HepG2 (cell line): ENCODE data around the gene PDE3A. TPM values are rescaled to one million over a fixed set of nuclear protein-coding genes. Genes with fewer than 3 reads are reported as not detected.

Experiments
- ATAC-seq: fragments of 200-7000 bp; cut with Tn5 transposase; 3 replicates; pipeline ENCODE4 v1.9.1; 2020; ENCODE audit warnings: mild to moderate bottlenecking, moderate library complexity
- BruUV-seq: library from RNA; stranded (reverse); fragments of 400-500 nt; replicated peaks from 2 replicates; lab custom pipeline; 2021; lab: Mats Ljungman, UMichigan
- CTCF ChIA-PET: fragments of 300-600 bp; formaldehyde crosslinking; extraction: SDS; loops from one replicate; lab custom pipeline; 2021; ENCODE audit warnings: low total read pairs, inconsistent platforms, low intra/inter-chr PET ratio; lab: Yijun Ruan, JAX
- POLR2A ChIA-PET: fragments of 350-600 bp; sonication (Branson Sonifier 250); formaldehyde crosslinking; loops from one replicate; lab custom pipeline; 2020; ENCODE audit warnings: antibody characterized with exemption, inconsistent platforms; lab: Yijun Ruan, JAX
- DNase-seq: peaks from one replicate; pipeline ENCODE4 v3.0.0-alpha.2; 2015; ENCODE audit warnings: low spot score
- FAIRE-seq: peaks from 3 replicates; lab custom pipeline; 2011; peaks lifted over from hg19 to GRCh38; lab: Jason Lieb, UNC
- H2AFZ ChIP-seq: one replicate; pipeline ENCODE4 v1.6.1; 2011; ENCODE audit warnings: low read length, inconsistent platforms
- H3K27ac ChIP-seq: fragments of 300-600 bp; 3 replicates; pipeline ENCODE4 v1.8.0; 2011; ENCODE audit warnings: mixed run types, mild to moderate bottlenecking, mixed read lengths, low read length, inconsistent platforms; ENCODE audit not compliant: insufficient read depth; ENCODE audit errors: extremely low read length
- H3K27me3 ChIP-seq, 2 experiments: fragments of 200-600 bp in 1 of 2; 2 replicates in 1 of 2; 3 replicates in 1 of 2; pipeline versions ENCODE4 v1.6.0 to v1.8.0; 2011; ENCODE audit warnings: low read length in 2 of 2, mild to moderate bottlenecking in 2 of 2, moderate library complexity in 2 of 2, inconsistent platforms in 1 of 2; ENCODE audit not compliant: insufficient read depth in 2 of 2, control insufficient read depth in 1 of 2
- H3K36me3 ChIP-seq, 2 experiments: fragments of 200-600 bp in 1 of 2; replicated peaks in 1 of 2; 2 replicates in 1 of 2; 3 replicates in 1 of 2; pipeline versions ENCODE4 v1.5.1 to v1.8.0; 2011; ENCODE audit warnings: low read length in 2 of 2, inconsistent platforms in 1 of 2; ENCODE audit not compliant: insufficient read depth in 2 of 2, control insufficient read depth in 1 of 2
- H3K4me1 ChIP-seq: 2 replicates; pipeline ENCODE4 v1.5.1; 2012; ENCODE audit warnings: low read length, inconsistent platforms; ENCODE audit not compliant: insufficient read depth
- H3K4me2 ChIP-seq: 2 replicates; pipeline ENCODE4 v1.6.0; 2011; ENCODE audit warnings: low read depth, low read length, inconsistent platforms
- H3K4me3 ChIP-seq, 3 experiments: fragments of 200-600 bp in 1 of 3; sonication (generic), shearing (Covaris generic) in 1 of 3; replicated peaks in 1 of 3; 2 replicates each; pipeline ENCODE4 v1.5.1; 2011 to 2016; ENCODE audit warnings: low read length in 3 of 3, inconsistent platforms in 2 of 3, low read depth in 2 of 3, mild to moderate bottlenecking in 2 of 3, control low read depth in 1 of 3, mixed read lengths in 1 of 3; ENCODE audit not compliant: insufficient read depth in 1 of 3
- H3K79me2 ChIP-seq: one replicate; pipeline ENCODE4 v1.6.1; 2011; ENCODE audit warnings: low read length, inconsistent platforms; ENCODE audit not compliant: insufficient read depth
- H3K9ac ChIP-seq: 2 replicates; pipeline ENCODE4 v1.6.0; 2011; ENCODE audit warnings: mild to moderate bottlenecking, low read depth, low read length, inconsistent platforms; ENCODE audit not compliant: insufficient read depth
- H3K9me3 ChIP-seq: 2 replicates; pipeline ENCODE4 v1.5.1; 2012; ENCODE audit warnings: mild to moderate bottlenecking, low read length
- H4K20me1 ChIP-seq: 2 replicates; pipeline ENCODE4 v1.6.0; 2011; ENCODE audit warnings: inconsistent platforms, mild to moderate bottlenecking, low read length, moderate library complexity; ENCODE audit not compliant: insufficient read depth
- ADNP ChIP-seq: sonication (generic); formaldehyde crosslinking; IDR thresholded peaks from 2 replicates; pipeline ENCODE4 v1.4.0; 2020; ENCODE audit warnings: missing genetic modification reagents
- ATM ChIP-seq: fragments of 450-650 bp; IDR thresholded peaks from 2 replicates; pipeline ENCODE4 v1.7.1; 2017; ENCODE audit warnings: mild to moderate bottlenecking, borderline replicate concordance
- ELF4 ChIP-seq: sonication (generic); formaldehyde crosslinking; IDR thresholded peaks from 2 replicates; pipeline ENCODE4 v1.5.0; 2020; ENCODE audit warnings: missing genetic modification reagents, mild to moderate bottlenecking, moderate library complexity, borderline replicate concordance
- ERF ChIP-seq: IDR thresholded peaks from 2 replicates; pipeline ENCODE4 v1.6.1; 2018; ENCODE audit warnings: missing biosample characterization, missing genetic modification reagents
- GLI4 ChIP-seq: sonication (generic); formaldehyde crosslinking; IDR thresholded peaks from 2 replicates; pipeline ENCODE4 v1.5.1; 2020; ENCODE audit warnings: missing genetic modification reagents, mild to moderate bottlenecking, moderate library complexity, borderline replicate concordance
- HNF4A ChIP-seq: sonication (generic); formaldehyde crosslinking; IDR thresholded peaks from 2 replicates; pipeline ENCODE4 v1.4.0; 2020; ENCODE audit warnings: missing genetic modification reagents
- HNRNPH1 ChIP-seq: fragments of 200-400 bp; formaldehyde crosslinking; optimal IDR thresholded peaks from 2 replicates; pipeline ENCODE3; 2017; ENCODE audit warnings: mild to moderate bottlenecking, low read depth, low read length
- MTA3 ChIP-seq: sonication (generic); formaldehyde crosslinking; IDR thresholded peaks from 2 replicates; pipeline ENCODE4 v1.4.0; 2020; ENCODE audit warnings: missing genetic modification reagents
- SATB2 ChIP-seq: sonication (generic); formaldehyde crosslinking; IDR thresholded peaks from 2 replicates; pipeline ENCODE4 v1.5.0; 2020; ENCODE audit warnings: missing genetic modification reagents
- SETDB1 ChIP-seq: sonication (generic); formaldehyde crosslinking; IDR thresholded peaks from 2 replicates; pipeline ENCODE4 v1.5.1; 2020; ENCODE audit warnings: missing genetic modification reagents, mild to moderate bottlenecking, borderline replicate concordance
- SIN3B ChIP-seq: fragments of 150-350 bp; IDR thresholded peaks from 2 replicates; pipeline ENCODE4 v1.6.1; 2014; ENCODE audit warnings: low read length
- SMAD3 ChIP-seq: sonication (generic); formaldehyde crosslinking; IDR thresholded peaks from 2 replicates; pipeline ENCODE4 v1.4.0; 2020; ENCODE audit warnings: missing genetic modification reagents
- SRSF9 ChIP-seq: fragments of 200-400 bp; formaldehyde crosslinking; IDR thresholded peaks from 2 replicates; pipeline ENCODE4 v1.6.1; 2018; ENCODE audit warnings: borderline replicate concordance, mild to moderate bottlenecking, low read depth, low read length; ENCODE audit not compliant: insufficient read depth, poor library complexity, severe bottlenecking
- ZBTB8A ChIP-seq: sonication (generic); formaldehyde crosslinking; IDR thresholded peaks from 2 replicates; pipeline ENCODE4 v1.4.0; 2020; ENCODE audit warnings: mild to moderate bottlenecking, low read depth, missing genetic modification reagents, borderline replicate concordance
- ZNF101 ChIP-seq: sonication (generic); formaldehyde crosslinking; IDR thresholded peaks from 2 replicates; pipeline ENCODE4 v1.4.0; 2020; ENCODE audit warnings: mild to moderate bottlenecking, low read depth, missing genetic modification reagents, borderline replicate concordance
- ZNF33A ChIP-seq: sonication (generic); formaldehyde crosslinking; IDR thresholded peaks from 2 replicates; pipeline ENCODE4 v1.5.1; 2020; ENCODE audit warnings: missing genetic modification reagents, mild to moderate bottlenecking, moderate library complexity, borderline replicate concordance
- ZNF543 ChIP-seq: sonication (generic); formaldehyde crosslinking; IDR thresholded peaks from 2 replicates; pipeline ENCODE4 v1.4.0; 2020; ENCODE audit warnings: mild to moderate bottlenecking, missing genetic modification reagents
- ZNF569 ChIP-seq: sonication (generic); formaldehyde crosslinking; IDR thresholded peaks from 2 replicates; pipeline ENCODE4 v1.5.0; 2020; ENCODE audit warnings: mild to moderate bottlenecking, missing genetic modification reagents, moderate library complexity, borderline replicate concordance
- WGBS: methylation state at CpG from one replicate; pipeline ENCODE4 v1.1.6; 2017; ENCODE audit warnings: low lambda C conversion rate; 5-methylcytosine and 5-hydroxymethylcytosine counted together
- in situ Hi-C: cut with HindIII; loops from 2 replicates; pipeline ENCODE4 v1.10.0; 2017; ENCODE audit warnings: low pct_unique_long_range_greater_than_20kb; ENCODE audit not compliant: extremely low pct_ligation_motif_present
- intact Hi-C: fragments of 100-400 bp; cut with micrococcal nuclease; formaldehyde crosslinking; loops from one replicate; pipeline ENCODE4 v1.10.0; 2022; ENCODE audit not compliant: unreplicated experiment
- polyA plus RNA-seq, 8 experiments: library from polyadenylated mRNA; depleted of rRNA in 3 of 8; stranded (reverse) in 7 of 8; unstranded in 1 of 8; fragments of >200 nt; fragmentation: Illumina TruSeq in 4 of 8; extraction: Trizol in 4 of 8; gene quantifications; 2 replicates each; pipeline versions ENCODE4 v1.2.1 to v1.2.3, GENCODE V29; 2011 to 2016; ENCODE audit warnings: low read depth in 4 of 8, missing spikeins in 1 of 8, mixed read lengths in 1 of 8; ENCODE audit not compliant: insufficient read depth in 1 of 8
- total RNA-seq, 5 experiments: library from RNA; depleted of rRNA; stranded (reverse); fragments of >200 nt; fragmentation: Illumina TruSeq; extraction: Trizol; gene quantifications; 2 replicates each; pipeline ENCODE4 v1.2.3, GENCODE V29; 2016; ENCODE audit warnings: low read depth in 1 of 5
- TF ChIP-seq, protein P1 (sequence below): sonication (generic); formaldehyde crosslinking; conservative IDR thresholded peaks from 2 replicates; pipeline ENCODE4 v1.8.0; 2022; ENCODE audit warnings: mild to moderate bottlenecking, moderate library complexity, missing genetic modification reagents
- TF ChIP-seq, protein P2 (sequence below): IDR thresholded peaks from 2 replicates; pipeline ENCODE4 v1.6.1; 2016; ENCODE audit warnings: missing biosample characterization, missing genetic modification reagents, low read depth

Gene PDE3A
- total and polyA plus RNA-seq, 2 of the 13 experiments (the other 11 are each of a cell fraction or from before 2014, with no cell fraction given), result 0.77 to 1.5 TPM

DNA sequence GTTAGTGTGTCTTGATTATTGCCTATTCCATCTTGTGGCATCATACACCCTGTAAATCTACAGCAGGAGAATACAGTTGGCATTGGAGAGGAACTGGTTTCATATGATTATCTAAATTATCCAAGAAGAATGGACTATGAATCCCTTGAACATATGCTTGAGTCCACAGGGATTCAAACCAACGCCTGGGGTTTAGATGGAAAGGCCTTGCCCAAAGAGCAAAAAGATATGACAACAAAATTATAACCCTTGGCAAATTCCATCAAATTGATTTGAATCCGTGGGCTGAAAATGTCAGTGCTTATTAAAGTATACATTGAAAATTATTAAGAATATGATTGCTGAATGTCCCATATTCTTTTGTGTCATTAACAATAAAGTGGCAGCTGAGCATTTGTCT lies 108.2 kb downstream of the PDE3A start:
- FAIRE-seq, result no peak
- 18% methylated on average over 2 of the region's 2 CpGs for whole genome bisulfite sequencing
- in situ Hi-C loops, result no loop called here
- no peaks in the 10 kb centered on the region for H3K4me1 ChIP-seq
- H2AFZ ChIP-seq, result no peak overlapping the region
- no peaks in the 10 kb centered on the region for H3K9me3 ChIP-seq
- H3K4me3 ChIP-seq, result no peak overlapping the region
- H3K4me2 ChIP-seq, result no peak overlapping the region
- TF ChIP-seq HNRNPH1 (no peak), MTA3 (CRISPR knock-in tag) (no peak), ATM (no peak), ZNF569 (CRISPR knock-in tag) (no peak), ZNF101 (CRISPR knock-in tag) (no peak), SATB2 (CRISPR knock-in tag) (no peak), ZNF543 (CRISPR knock-in tag) (no peak), ADNP (no peak), ERF (no peak), GLI4 (CRISPR knock-in tag) (no peak), SETDB1 (no peak), ZNF33A (CRISPR knock-in tag) (no peak), SMAD3 (CRISPR knock-in tag) (no peak), ELF4 (no peak), HNF4A (CRISPR knock-in tag) (no peak), SIN3B (no peak), ZBTB8A (CRISPR knock-in tag) (no peak), SRSF9 (no peak)
- TF ChIP-seq, protein P1, sequence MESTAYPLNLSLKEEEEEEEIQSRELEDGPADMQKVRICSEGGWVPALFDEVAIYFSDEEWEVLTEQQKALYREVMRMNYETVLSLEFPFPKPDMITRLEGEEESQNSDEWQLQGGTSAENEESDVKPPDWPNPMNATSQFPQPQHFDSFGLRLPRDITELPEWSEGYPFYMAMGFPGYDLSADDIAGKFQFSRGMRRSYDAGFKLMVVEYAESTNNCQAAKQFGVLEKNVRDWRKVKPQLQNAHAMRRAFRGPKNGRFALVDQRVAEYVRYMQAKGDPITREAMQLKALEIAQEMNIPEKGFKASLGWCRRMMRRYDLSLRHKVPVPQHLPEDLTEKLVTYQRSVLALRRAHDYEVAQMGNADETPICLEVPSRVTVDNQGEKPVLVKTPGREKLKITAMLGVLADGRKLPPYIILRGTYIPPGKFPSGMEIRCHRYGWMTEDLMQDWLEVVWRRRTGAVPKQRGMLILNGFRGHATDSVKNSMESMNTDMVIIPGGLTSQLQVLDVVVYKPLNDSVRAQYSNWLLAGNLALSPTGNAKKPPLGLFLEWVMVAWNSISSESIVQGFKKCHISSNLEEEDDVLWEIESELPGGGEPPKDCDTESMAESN (CRISPR knock-in tag), result no peak
- TF ChIP-seq, protein P2, sequence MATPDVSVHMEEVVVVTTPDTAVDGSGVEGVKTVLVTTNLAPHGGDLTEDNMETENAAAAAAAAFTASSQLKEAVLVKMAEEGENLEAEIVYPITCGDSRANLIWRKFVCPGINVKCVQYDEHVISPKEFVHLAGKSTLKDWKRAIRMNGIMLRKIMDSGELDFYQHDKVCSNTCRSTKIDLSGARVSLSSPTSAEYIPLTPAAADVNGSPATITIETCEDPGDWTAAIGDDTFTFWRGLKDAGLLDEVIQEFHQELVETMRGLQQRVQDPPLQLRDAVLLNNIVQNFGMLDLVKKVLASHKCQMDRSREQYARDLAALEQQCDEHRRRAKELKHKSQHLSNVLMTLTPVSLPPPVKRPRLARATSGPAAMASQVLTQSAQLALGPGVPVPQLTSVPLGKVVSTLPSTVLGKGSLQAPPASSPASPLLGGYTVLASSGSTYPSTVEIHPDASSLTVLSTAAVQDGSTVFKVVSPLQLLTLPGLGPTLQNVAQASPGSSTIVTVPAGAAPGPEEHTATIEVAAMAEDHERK (CRISPR knock-in tag), result no peak
- H3K79me2 ChIP-seq, result no peaks in the 10 kb centered on the region
- no peak overlapping the region for H3K9ac ChIP-seq
- no TSS peak for BruUV-seq
- no peak overlapping the region for H3K27ac ChIP-seq
- DNase-seq, result no peak
- H3K36me3 ChIP-seq, result no peaks in the 10 kb centered on the region
- H4K20me1 ChIP-seq, result no peaks in the 10 kb centered on the region
- ChIA-PET POLR2A (no interaction called here), CTCF (no interaction called here)
- intact Hi-C loops, result no loop called here
- H3K27me3 ChIP-seq, result no peaks in the 10 kb centered on the region
- ATAC-seq, result no peak
